Sigmoid colon (tissue), 7 donors: ENCODE data around the gene CYP4F12. TPM values are rescaled to one million over a fixed set of nuclear protein-coding genes. Genes with fewer than 3 reads are reported as not detected.

Experiments used
- DNase-seq: peaks from one replicate; pipeline ENCODE4 v3.0.0-alpha.2; 2019
- H3K27ac ChIP-seq, 4 donors: fragments of 200-600 bp; sonication (generic); one replicate each; pipeline ENCODE4 v1.5.1; 2016 to 2019; ENCODE audit warnings: mild to moderate bottlenecking in 1 of 4
- H3K27me3 ChIP-seq, 3 donors: fragments of 200-600 bp; sonication (generic); one replicate each; pipeline ENCODE4 v1.5.1; 2019; ENCODE audit warnings: mild to moderate bottlenecking in 1 of 3
- H3K36me3 ChIP-seq, 4 donors: fragments of 200-600 bp; sonication (generic); one replicate each; pipeline ENCODE4 v1.5.1; 2016 to 2019
- H3K4me1 ChIP-seq, 4 donors: fragments of 200-600 bp; sonication (generic); one replicate each; pipeline ENCODE4 v1.5.1; 2017 to 2019
- H3K4me3 ChIP-seq, 4 donors: fragments of 200-600 bp; sonication (generic); one replicate each; pipeline ENCODE4 v1.5.1; 2017 to 2019; ENCODE audit warnings: mild to moderate bottlenecking in 2 of 4, moderate library complexity in 1 of 4
- H3K9me3 ChIP-seq, 4 donors: fragments of 200-600 bp in 3 of 4; sonication (generic) in 3 of 4; one replicate each; pipeline versions ENCODE4 v1.5.1 to v1.6.1; 2013 to 2019
- CTCF ChIP-seq, 4 experiments: fragments of 450-650 bp in 3 of 4; fragments of 200-600 bp in 1 of 4; IDR thresholded peaks; one replicate each; pipeline ENCODE4 v1.5.1; 2016 to 2019; ENCODE audit warnings: antibody characterized with exemption in 4 of 4, mild to moderate bottlenecking in 3 of 4, moderate library complexity in 2 of 4
- EP300 ChIP-seq, 4 donors: sonication (generic); formaldehyde crosslinking; IDR thresholded peaks; one replicate each; pipeline ENCODE4 v1.6.1; 2017; ENCODE audit warnings: antibody characterized with exemption in 4 of 4
- POLR2A ChIP-seq, 2 donors: fragments of 450-650 bp; IDR thresholded peaks; one replicate each; pipeline ENCODE4 v1.6.1; 2016; ENCODE audit warnings: antibody characterized with exemption in 2 of 2, mild to moderate bottlenecking in 2 of 2, moderate library complexity in 2 of 2
- POLR2AphosphoS5 ChIP-seq, 4 donors: sonication (generic); formaldehyde crosslinking; IDR thresholded peaks; one replicate each; pipeline ENCODE4 v1.6.1; 2017; ENCODE audit warnings: antibody characterized with exemption in 4 of 4
- WGBS, 2 donors: extraction: QIAGEN DNeasy Blood & Tissue Kit; methylation state at CpG; one replicate each; pipeline ENCODE4 v1.1.7; 2013; 5-methylcytosine and 5-hydroxymethylcytosine counted together
- intact Hi-C: fragments of 100-400 bp; cut with DNase I; formaldehyde crosslinking; loops from one replicate; pipeline ENCODE4 v1.15.1; 2023
- polyA plus RNA-seq, 3 donors: library from polyadenylated mRNA; stranded (reverse); fragments of 200-250 nt; gene quantifications; one replicate each; pipeline ENCODE4 v1.2.3, GENCODE V29; 2013
- total RNA-seq, 4 donors: library from RNA; depleted of rRNA; stranded (reverse); fragments of >200 nt; gene quantifications; one replicate each; pipeline ENCODE4 v1.1.0, GENCODE V29; 2016
- donor health status: healthy with polysubstance abuse.
- donor health status: Bipolar disorder and iron deficiency.
- donor health status: healthy.

Gene CYP4F12
- total and polyA plus RNA-seq, 7 donors, result 6.0 to 47.1 (median 12.5) TPM

DNA sequence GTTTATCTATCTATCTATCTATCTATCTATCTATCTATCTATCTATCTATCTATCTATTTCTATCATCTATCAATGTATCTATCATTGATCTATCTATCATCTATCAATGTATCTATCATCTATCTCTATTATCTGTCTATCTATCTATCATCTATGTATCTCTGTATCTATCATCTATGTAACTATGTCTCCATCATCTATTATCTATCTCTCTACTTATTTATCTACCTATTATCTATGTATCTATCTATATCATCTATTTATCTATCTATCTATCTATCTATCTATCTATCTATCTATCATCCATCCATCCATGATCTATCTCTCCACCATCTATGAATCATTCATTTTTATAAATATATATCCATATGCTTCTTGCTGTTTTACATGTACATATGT is 16.4 kb upstream of the CYP4F12 start:
- no peak overlapping the region for H3K27ac ChIP-seq
- no peak for DNase-seq
- intact Hi-C loops, result no loop called here
- no peaks in the 10 kb centered on the region for H3K9me3 ChIP-seq
- no peak for TF ChIP-seq POLR2A (IDR thresholded peaks at IDR 0.05)
- TF ChIP-seq POLR2AphosphoS5 (IDR thresholded peaks at IDR 0.05), result no peak
- TF ChIP-seq CTCF (IDR thresholded peaks at IDR 0.05), result no peak
- no peak for TF ChIP-seq EP300 (IDR thresholded peaks at IDR 0.05)
- H3K4me3 ChIP-seq, result no peak overlapping the region
- H3K4me1 ChIP-seq, result no peaks in the 10 kb centered on the region
- no peaks in the 10 kb centered on the region for H3K36me3 ChIP-seq
- H3K27me3 ChIP-seq, result peaks cover 0 to 19% (median 0%) of the 10 kb centered on the region in 3 donors

DNA sequence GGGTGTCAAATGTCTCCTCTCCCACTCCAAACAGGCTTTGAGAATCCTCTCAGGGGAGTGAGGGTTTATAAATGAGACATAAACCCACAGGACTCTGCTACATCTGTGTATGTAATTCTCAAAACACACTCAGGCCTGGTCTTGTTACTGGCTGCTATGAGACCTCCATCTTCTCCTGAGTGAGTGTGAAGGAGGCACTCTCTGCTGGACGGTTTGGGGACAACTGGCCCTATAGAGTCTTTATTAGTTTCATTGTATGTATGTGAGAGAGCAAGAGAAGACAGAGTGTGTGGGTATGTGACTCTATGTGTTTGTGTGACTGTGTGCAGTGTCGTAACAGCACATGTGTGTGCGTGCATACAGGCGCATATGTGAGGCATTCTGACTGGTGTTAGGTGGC is 9.6 kb upstream of the CYP4F12 start:
- intact Hi-C loops, result no loop called here
- H3K27ac ChIP-seq, result no peak overlapping the region
- peaks cover 0 to 10% (median 0%) of the 10 kb centered on the region in 3 donors for H3K27me3 ChIP-seq
- 83 to 85% methylated on average over 4 of the region's 4 CpGs for WGBS, 2 donors
- no peaks in the 10 kb centered on the region for H3K9me3 ChIP-seq
- DNase-seq, result no peak
- TF ChIP-seq POLR2A (IDR thresholded peaks at IDR 0.05), result no peak
- no peak for TF ChIP-seq CTCF (IDR thresholded peaks at IDR 0.05)
- no peak for TF ChIP-seq EP300 (IDR thresholded peaks at IDR 0.05)
- TF ChIP-seq POLR2AphosphoS5 (IDR thresholded peaks at IDR 0.05), result no peak
- no peak overlapping the region for H3K4me3 ChIP-seq
- H3K36me3 ChIP-seq, result no peaks in the 10 kb centered on the region
- no peaks in the 10 kb centered on the region for H3K4me1 ChIP-seq

DNA sequence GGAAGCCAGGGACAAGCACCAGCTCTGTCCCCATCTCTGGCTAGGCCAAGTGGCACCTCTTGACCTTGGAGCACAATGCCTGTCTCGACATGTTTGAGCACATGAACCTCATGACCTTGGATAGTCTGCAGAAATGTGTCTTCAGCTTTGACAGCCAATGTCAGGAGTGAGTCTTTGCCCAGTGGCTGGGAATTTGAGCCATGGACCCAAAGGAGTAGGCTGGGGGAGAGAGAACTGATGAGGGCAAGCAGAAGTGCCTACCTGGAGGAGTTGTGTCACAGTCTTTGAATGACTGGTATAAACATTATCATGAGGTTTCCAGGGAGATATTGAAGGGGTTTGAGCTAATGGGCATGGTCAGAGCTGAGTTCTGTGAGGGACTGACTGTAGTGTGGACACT is 6.7 kb upstream of the CYP4F12 start:
- intact Hi-C loops, result no loop called here
- no peaks in the 10 kb centered on the region for H3K4me1 ChIP-seq
- TF ChIP-seq POLR2A (IDR thresholded peaks at IDR 0.05) (no peak), POLR2AphosphoS5 (IDR thresholded peaks at IDR 0.05) (no peak), EP300 (IDR thresholded peaks at IDR 0.05) (no peak)
- H3K36me3 ChIP-seq, result no peaks in the 10 kb centered on the region
- no peak overlapping the region for H3K4me3 ChIP-seq
- DNase-seq, result no peak
- 37 to 78% methylated on average over 1 of the region's 1 CpG for WGBS, 2 donors
- no peaks in the 10 kb centered on the region for H3K9me3 ChIP-seq
- no peak overlapping the region for H3K27ac ChIP-seq
- H3K27me3 ChIP-seq, result no peaks in the 10 kb centered on the region

DNA sequence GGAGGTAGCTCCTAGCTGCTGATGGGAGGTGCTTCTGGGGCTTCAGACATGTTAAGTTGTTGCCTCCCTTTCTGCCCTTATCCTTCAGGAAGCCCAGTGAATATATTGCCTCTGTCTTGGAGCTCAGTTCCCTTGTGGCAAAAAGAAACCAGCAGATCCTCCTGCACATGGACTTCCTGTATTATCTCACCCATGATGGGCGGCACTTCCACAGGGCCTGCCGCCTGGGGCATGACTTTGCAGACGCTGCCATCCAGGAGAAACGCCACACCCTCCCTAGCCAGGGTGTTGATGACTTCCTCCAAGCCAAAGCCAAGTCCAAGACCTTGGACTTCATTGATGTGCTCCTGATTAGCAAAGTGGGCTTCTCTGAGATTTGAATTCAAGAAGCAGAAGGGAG is 6.0 kb upstream of the CYP4F12 start:
- no peaks in the 10 kb centered on the region for H3K36me3 ChIP-seq
- intact Hi-C loops, result no loop called here
- H3K4me1 ChIP-seq, result peaks cover 0 to 4% (median 1%) of the 10 kb centered on the region in 4 donors
- TF ChIP-seq CTCF (IDR thresholded peaks at IDR 0.05) (no peak), POLR2AphosphoS5 (IDR thresholded peaks at IDR 0.05) (no peak), POLR2A (IDR thresholded peaks at IDR 0.05) (no peak), EP300 (IDR thresholded peaks at IDR 0.05) (no peak)
- H3K9me3 ChIP-seq, result no peaks in the 10 kb centered on the region
- H3K4me3 ChIP-seq, result no peak overlapping the region
- WGBS, 2 donors, result 14 to 76% methylated on average over 4 of the region's 4 CpGs
- no peaks in the 10 kb centered on the region for H3K27me3 ChIP-seq
- no peak for DNase-seq
- no peak overlapping the region for H3K27ac ChIP-seq

DNA sequence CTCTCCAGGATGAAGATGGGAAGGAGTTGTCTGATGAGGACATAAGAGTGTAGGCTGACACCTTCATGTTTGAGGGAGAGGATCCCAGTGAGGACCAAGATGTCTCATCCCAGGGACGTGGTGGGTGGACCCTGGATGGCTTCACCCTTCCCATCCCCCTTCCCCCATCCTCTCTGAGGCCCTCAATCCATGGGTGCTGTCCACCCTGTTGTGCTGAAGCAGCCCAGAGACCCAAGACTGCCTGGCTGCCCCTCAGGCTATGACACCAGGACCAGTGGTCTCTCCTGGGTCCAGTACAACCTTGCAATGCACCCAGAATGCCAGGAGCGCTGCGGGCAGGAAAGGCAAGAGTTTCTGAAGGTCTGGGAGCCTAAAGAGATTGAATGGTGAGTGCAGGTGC is 3.4 kb upstream of the CYP4F12 start:
- Histone ChIP-seq H3K9me3 (no peaks in the 10 kb centered on the region), H3K4me1 (peaks cover 0 to 21% (median 17%) of the 10 kb centered on the region in 4 donors), H3K36me3 (no peaks in the 10 kb centered on the region), H3K27ac (no peak overlapping the region), H3K4me3 (no peak overlapping the region), H3K27me3 (no peaks in the 10 kb centered on the region)
- no peak for DNase-seq
- WGBS, 2 donors, result 60 to 86% methylated on average over 3 of the region's 3 CpGs
- TF ChIP-seq CTCF (IDR thresholded peaks at IDR 0.05) (no peak), EP300 (IDR thresholded peaks at IDR 0.05) (no peak), POLR2AphosphoS5 (IDR thresholded peaks at IDR 0.05) (no peak), POLR2A (IDR thresholded peaks at IDR 0.05) (no peak)
- intact Hi-C loops, result no loop called here
